Mesenchymal stem cell (in vitro differentiated cells and primary cell): ENCODE measurements around the gene DHRS4.

ENCODE experiments used
- DNase-seq: peaks from one replicate; pipeline ENCODE4 v3.0.0-alpha.2; 2013
- H2AFZ ChIP-seq: one replicate; pipeline ENCODE4 v1.6.1; 2013; ENCODE audit warnings: low read depth, mild to moderate bottlenecking, control low read depth, inconsistent platforms, low read length, moderate library complexity
- H2AK5ac ChIP-seq: 2 replicates; pipeline ENCODE4 v1.6.1; 2013; ENCODE audit warnings: low read length, moderate library complexity, mild to moderate bottlenecking, inconsistent platforms; ENCODE audit not compliant: severe bottlenecking
- H2BK120ac ChIP-seq: one replicate; pipeline ENCODE4 v1.6.1; 2013; ENCODE audit warnings: low read depth, mild to moderate bottlenecking, inconsistent platforms, low read length, moderate library complexity
- H2BK12ac ChIP-seq, 2 experiments: one replicate each; pipeline ENCODE4 v1.6.1; 2013; ENCODE audit warnings: inconsistent platforms in 2 of 2, low read length in 2 of 2, mild to moderate bottlenecking in 2 of 2, moderate library complexity in 2 of 2, control low read depth in 1 of 2
- H2BK15ac ChIP-seq: one replicate; pipeline ENCODE4 v1.6.1; 2013; ENCODE audit warnings: mild to moderate bottlenecking, low read depth, inconsistent platforms; ENCODE audit not compliant: poor library complexity, severe bottlenecking
- H2BK5ac ChIP-seq: 2 replicates; pipeline ENCODE4 v1.6.1; 2013; ENCODE audit warnings: low read depth, mild to moderate bottlenecking, low read length, control low read depth, inconsistent platforms; ENCODE audit not compliant: poor library complexity, severe bottlenecking
- H3K14ac ChIP-seq, 2 experiments: one replicate each; pipeline ENCODE4 v1.6.1; 2013; ENCODE audit warnings: inconsistent platforms in 2 of 2, low read length in 2 of 2, control low read depth in 1 of 2, mild to moderate bottlenecking in 1 of 2, moderate library complexity in 1 of 2
- H3K18ac ChIP-seq, 2 experiments: one replicate each; pipeline ENCODE4 v1.6.1; 2013; ENCODE audit warnings: inconsistent platforms in 2 of 2, low read length in 2 of 2, control low read depth in 1 of 2, low read depth in 1 of 2, mild to moderate bottlenecking in 1 of 2
- H3K23ac ChIP-seq, 2 experiments: one replicate each; pipeline ENCODE4 v1.6.1; 2013; ENCODE audit warnings: inconsistent platforms in 2 of 2, low read length in 2 of 2, mild to moderate bottlenecking in 2 of 2, moderate library complexity in 2 of 2, control low read depth in 1 of 2
- H3K27ac ChIP-seq: 2 replicates; pipeline ENCODE4 v1.5.1; 2013; ENCODE audit warnings: mild to moderate bottlenecking, moderate library complexity, low read length, control low read depth, inconsistent platforms; ENCODE audit not compliant: poor library complexity, severe bottlenecking
- H3K27me3 ChIP-seq, 2 experiments: 2 replicates each; pipeline versions ENCODE4 v1.6.1 to v1.7.0; 2013; ENCODE audit warnings: low read length in 2 of 2, mild to moderate bottlenecking in 2 of 2, moderate library complexity in 2 of 2, control low read depth in 1 of 2, inconsistent platforms in 1 of 2; ENCODE audit not compliant: control insufficient read depth in 1 of 2, insufficient read depth in 1 of 2
- H3K36me3 ChIP-seq, 2 experiments: 2 replicates each; pipeline versions ENCODE4 v1.6.1 to v1.7.0; 2013; ENCODE audit warnings: low read length in 2 of 2, control low read depth in 1 of 2, inconsistent platforms in 1 of 2, low read depth in 1 of 2, mild to moderate bottlenecking in 1 of 2; ENCODE audit not compliant: insufficient read depth in 2 of 2, control insufficient read depth in 1 of 2
- H3K4ac ChIP-seq, 2 experiments: one replicate each; pipeline ENCODE4 v1.6.1; 2013; ENCODE audit warnings: inconsistent platforms in 2 of 2, low read length in 2 of 2, mild to moderate bottlenecking in 2 of 2, moderate library complexity in 2 of 2, control low read depth in 1 of 2, low read depth in 1 of 2
- H3K4me1 ChIP-seq: 2 replicates; pipeline ENCODE4 v1.6.1; 2013; ENCODE audit warnings: low read depth, low read length, control low read depth; ENCODE audit not compliant: control insufficient read depth, insufficient read depth
- H3K4me2 ChIP-seq: 2 replicates; pipeline ENCODE4 v1.6.1; 2013; ENCODE audit warnings: low read length, mild to moderate bottlenecking, inconsistent platforms; ENCODE audit not compliant: poor library complexity, severe bottlenecking
- H3K4me3 ChIP-seq, 2 experiments: 2 replicates each; pipeline versions ENCODE4 v1.5.1 to v1.7.0; 2013; ENCODE audit warnings: low read length in 2 of 2, mild to moderate bottlenecking in 2 of 2, control low read depth in 1 of 2, low read depth in 1 of 2; ENCODE audit not compliant: insufficient read depth in 1 of 2
- H3K79me1 ChIP-seq: replicated peaks from 2 replicates; pipeline ENCODE4 v1.6.1; 2013; ENCODE audit warnings: mild to moderate bottlenecking, control low read depth, low read length, inconsistent platforms; ENCODE audit not compliant: poor library complexity, severe bottlenecking
- H3K9ac ChIP-seq: 2 replicates; pipeline ENCODE4 v1.7.0; 2013; ENCODE audit warnings: mild to moderate bottlenecking, low read length, moderate library complexity
- H3K9me3 ChIP-seq: 2 replicates; pipeline ENCODE4 v1.7.0; 2013; ENCODE audit warnings: mild to moderate bottlenecking, low read length; ENCODE audit not compliant: control insufficient read depth
- H4K8ac ChIP-seq: one replicate; pipeline ENCODE4 v1.6.1; 2013; ENCODE audit warnings: inconsistent platforms, mild to moderate bottlenecking, low read length, moderate library complexity
- H4K91ac ChIP-seq: one replicate; pipeline ENCODE4 v1.6.1; 2013; ENCODE audit warnings: mild to moderate bottlenecking, low read length, inconsistent platforms
- WGBS: methylation state at CpG from one replicate; pipeline ENCODE4 v1.1.7; 2013; ENCODE audit warnings: mixed read lengths; 5-methylcytosine and 5-hydroxymethylcytosine counted together

Gene DHRS4

DNA sequence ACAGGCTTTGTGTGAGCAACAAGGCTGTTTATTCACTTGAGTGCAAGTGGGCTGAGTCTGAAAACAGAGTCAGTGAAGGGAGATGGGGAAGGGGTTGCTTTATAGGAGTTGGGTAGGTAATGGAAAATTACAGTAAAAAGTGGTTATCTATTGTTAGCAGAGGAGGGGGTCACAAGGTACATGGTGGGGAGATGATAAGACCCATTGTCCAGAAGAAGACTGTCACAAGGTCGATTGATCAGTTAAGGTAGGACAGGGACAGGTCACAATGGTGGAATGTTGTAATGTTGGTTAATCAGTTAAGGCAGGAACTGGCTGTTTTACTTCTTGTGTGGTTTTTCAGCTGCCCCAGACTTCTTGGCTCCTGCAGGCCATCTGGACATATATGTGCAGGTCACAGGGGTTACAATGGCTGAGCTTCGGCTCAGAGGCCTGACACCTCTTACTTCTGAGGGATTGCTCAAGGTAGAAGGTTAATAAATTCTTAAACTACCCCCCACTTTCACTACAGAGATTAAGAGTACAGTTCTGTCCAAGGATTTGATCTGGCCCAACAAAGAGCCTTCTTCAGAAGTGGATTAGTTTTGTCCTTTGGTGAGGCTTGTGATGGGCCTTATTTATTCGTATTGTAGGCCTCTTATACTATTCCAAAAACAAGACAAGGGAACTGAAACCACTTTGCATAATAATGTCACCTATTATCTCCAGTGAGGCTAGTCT, 13.8 kb upstream of the DHRS4 start:
- no peak overlapping the region for H3K23ac ChIP-seq
- 55% methylated on average over 1 of the region's 3 CpGs for WGBS

DNA sequence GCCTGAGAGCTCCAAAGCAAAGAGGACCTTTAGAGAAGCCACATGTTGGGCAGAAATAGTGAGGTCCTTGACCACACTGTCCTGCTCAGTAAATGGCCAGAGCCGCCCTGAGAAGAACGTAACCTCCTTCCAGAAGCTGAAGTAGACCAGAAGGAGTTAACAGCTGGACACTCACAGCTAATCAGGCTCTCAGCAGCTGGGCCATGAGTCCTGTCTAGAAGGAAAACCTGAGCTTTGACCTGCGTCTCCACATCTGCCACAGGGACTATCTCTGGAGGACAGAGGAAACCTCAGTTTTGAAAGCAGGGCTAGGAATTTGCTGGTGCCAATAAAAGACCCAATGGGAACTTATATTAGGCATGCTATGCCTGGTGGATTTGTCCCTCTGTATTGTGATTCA, 12.3 kb upstream of the DHRS4 start:
- Histone ChIP-seq H3K14ac (no peak overlapping the region), H2BK5ac (no peak overlapping the region), H3K9me3 (no peaks in the 10 kb centered on the region), H3K4me1 (peaks cover 5% of the 10 kb centered on the region), H3K27ac (no peak overlapping the region), H4K91ac (no peak overlapping the region), H3K4me3 (no peak overlapping the region), H2BK12ac (no peak overlapping the region), H2BK15ac (no peak overlapping the region), H2BK120ac (no peak overlapping the region), H2AK5ac (no peak overlapping the region), H3K27me3 (no peaks in the 10 kb centered on the region), H3K4me2 (no peak overlapping the region), H3K79me1 (peaks cover 14% of the 10 kb centered on the region), H3K9ac (no peak overlapping the region), H3K18ac (no peak overlapping the region), H3K36me3 (peaks cover 5 to 16% of the 10 kb centered on the region in 2 experiments), H3K23ac (no peak overlapping the region), H3K4ac (no peak overlapping the region), H4K8ac (no peak overlapping the region), H2AFZ (no peak overlapping the region)
- DNase-seq: no peak
- 79% methylated on average over 3 of the region's 3 CpGs for WGBS

More for the DNA sequence above, 13.8 kb upstream of the DHRS4 start:
- Histone ChIP-seq H3K4me1 (peaks cover 5% of the 10 kb centered on the region), H3K27me3 (peaks cover 0 to 6% of the 10 kb centered on the region in 2 experiments), H2AFZ (no peak overlapping the region), H3K4me3 (no peak overlapping the region), H3K9ac (no peak overlapping the region), H4K8ac (no peak overlapping the region), H2BK15ac (no peak overlapping the region), H3K79me1 (peaks cover 14% of the 10 kb centered on the region), H3K27ac (no peak overlapping the region), H2BK12ac (no peak overlapping the region), H4K91ac (no peak overlapping the region), H2AK5ac (no peak overlapping the region), H3K4ac (no peak overlapping the region), H3K36me3 (peaks cover 5 to 16% of the 10 kb centered on the region in 2 experiments), H2BK120ac (no peak overlapping the region), H3K14ac (no peak overlapping the region), H3K18ac (no peak overlapping the region), H3K9me3 (no peaks in the 10 kb centered on the region), H3K4me2 (no peak overlapping the region), H2BK5ac (no peak overlapping the region)
- no peak for DNase-seq

DNA sequence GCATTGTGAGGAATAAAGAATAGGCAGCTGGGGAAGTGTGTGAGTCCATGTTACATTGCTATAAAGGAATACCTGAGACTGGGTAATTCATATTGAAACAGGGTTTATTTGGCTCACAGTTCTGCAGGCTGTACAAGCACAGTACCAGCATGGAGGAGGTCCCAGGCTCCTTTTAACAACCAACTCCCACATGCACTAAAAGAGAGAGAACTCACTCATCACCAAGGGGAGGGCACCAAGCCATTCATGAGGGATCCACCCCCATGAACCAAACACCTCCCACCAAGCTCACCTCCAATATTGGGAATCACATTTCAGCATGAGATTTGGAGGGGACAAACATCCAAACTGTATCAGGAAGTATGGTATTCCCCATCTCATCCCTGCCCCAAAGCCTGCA, 11.9 kb upstream of the DHRS4 start:
- Histone ChIP-seq H3K79me1 (peaks cover 14% of the 10 kb centered on the region), H3K4me3 (no peak overlapping the region), H3K4me2 (no peak overlapping the region), H3K9me3 (no peaks in the 10 kb centered on the region), H3K9ac (no peak overlapping the region), H3K4me1 (peaks cover 5% of the 10 kb centered on the region), H3K4ac (no peak overlapping the region), H3K27me3 (no peaks in the 10 kb centered on the region), H2AFZ (no peak overlapping the region), H3K18ac (no peak overlapping the region), H4K91ac (no peak overlapping the region), H2BK15ac (no peak overlapping the region), H2BK12ac (no peak overlapping the region), H3K23ac (no peak overlapping the region), H3K36me3 (peaks cover 5 to 16% of the 10 kb centered on the region in 2 experiments), H3K27ac (no peak overlapping the region), H2AK5ac (no peak overlapping the region), H4K8ac (no peak overlapping the region), H3K14ac (no peak overlapping the region), H2BK5ac (no peak overlapping the region), H2BK120ac (no peak overlapping the region)
- DNase-seq: no peak

DNA sequence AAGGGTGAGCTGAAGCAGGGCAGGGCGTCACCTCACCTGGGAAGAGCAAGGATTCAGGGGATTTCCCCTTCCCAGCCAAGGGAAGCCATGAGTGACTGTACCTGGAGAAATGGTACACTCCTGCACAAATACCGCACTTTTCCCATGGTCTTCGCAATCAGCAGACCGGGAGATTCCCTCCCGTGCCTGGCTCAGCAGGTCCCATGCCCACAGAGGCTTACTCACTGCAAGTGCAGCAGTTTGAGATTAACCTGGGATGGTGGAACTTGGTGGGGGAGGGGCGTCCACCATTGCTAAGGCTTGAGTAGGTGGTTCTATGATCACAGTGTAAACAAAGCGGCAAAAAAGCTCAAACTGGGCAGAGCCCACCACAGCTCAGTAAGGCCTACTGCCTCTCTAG, 11.0 kb upstream of the DHRS4 start:
- H3K9ac ChIP-seq: no peak overlapping the region
- H3K27ac ChIP-seq: no peak overlapping the region
- peaks cover 5% of the 10 kb centered on the region for H3K4me1 ChIP-seq
- H3K9me3 ChIP-seq: no peaks in the 10 kb centered on the region
- no peak overlapping the region for H3K4ac ChIP-seq
- WGBS: 85% methylated on average over 7 of the region's 7 CpGs
- no peak overlapping the region for H3K14ac ChIP-seq
- H3K23ac ChIP-seq: no peak overlapping the region
- no peaks in the 10 kb centered on the region for H3K27me3 ChIP-seq
- H3K36me3 ChIP-seq: peaks cover 5 to 16% of the 10 kb centered on the region in 2 experiments
- H3K4me2 ChIP-seq: no peak overlapping the region
- H2BK15ac ChIP-seq: no peak overlapping the region
- H2AFZ ChIP-seq: no peak overlapping the region
- H2BK120ac ChIP-seq: no peak overlapping the region
- H2BK5ac ChIP-seq: no peak overlapping the region
- H3K4me3 ChIP-seq: no peak overlapping the region
- H4K8ac ChIP-seq: no peak overlapping the region
- no peak overlapping the region for H2AK5ac ChIP-seq
- DNase-seq: no peak
- no peak overlapping the region for H4K91ac ChIP-seq
- no peak overlapping the region for H3K18ac ChIP-seq
- H3K79me1 ChIP-seq: peaks cover 14% of the 10 kb centered on the region
- no peak overlapping the region for H2BK12ac ChIP-seq
